GM12801 (cell line): ENCODE data around the gene FALEC.

Experiments used
- TF ChIP-seq, protein P1 (sequence below): IDR thresholded peaks from one replicate; pipeline ENCODE4 v1.5.1; 2011; ENCODE audit warnings: control low read depth; ENCODE audit not compliant: insufficient read length; ENCODE audit errors: extremely low read depth

Gene FALEC

DNA sequence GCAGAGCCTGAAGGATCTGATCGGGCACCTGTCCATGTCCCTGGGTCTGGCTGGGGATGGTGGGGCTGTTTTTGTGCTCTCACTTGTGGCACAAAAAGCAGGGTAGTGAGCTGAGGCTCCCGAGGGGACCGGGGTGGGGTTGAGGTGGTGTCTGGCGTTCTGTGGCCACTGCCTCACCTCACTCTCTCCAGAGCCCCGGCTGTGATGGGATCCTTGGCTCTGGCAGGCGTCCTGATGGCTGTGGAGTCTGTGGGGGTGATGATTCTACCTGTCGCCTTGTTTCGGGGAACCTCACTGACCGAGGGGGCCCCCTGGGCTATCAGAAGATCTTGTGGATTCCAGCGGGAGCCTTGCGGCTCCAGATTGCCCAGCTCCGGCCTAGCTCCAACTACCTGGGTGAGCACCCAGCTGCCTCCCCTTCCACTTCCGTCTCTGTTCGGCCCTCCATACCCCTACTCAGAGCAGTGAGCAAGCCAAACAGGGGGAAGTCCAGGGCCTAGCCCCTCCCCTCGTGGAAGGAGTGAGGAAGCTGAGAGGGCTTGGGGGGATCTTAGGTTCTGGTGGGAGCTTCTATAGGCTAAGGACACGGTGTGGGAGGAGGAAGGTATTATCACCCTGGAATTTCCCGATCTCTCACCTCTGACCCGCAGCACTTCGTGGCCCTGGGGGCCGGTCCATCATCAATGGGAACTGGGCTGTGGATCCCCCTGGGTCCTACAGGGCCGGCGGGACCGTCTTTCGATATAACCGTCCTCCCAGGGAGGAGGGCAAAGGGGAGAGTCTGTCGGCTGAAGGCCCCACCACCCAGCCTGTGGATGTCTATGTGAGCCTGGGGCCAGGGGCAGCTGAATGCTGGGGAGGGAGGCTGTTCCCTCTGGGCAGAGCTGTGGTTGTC is 40.7 kb downstream of the FALEC start:
- TF ChIP-seq, protein P1, sequence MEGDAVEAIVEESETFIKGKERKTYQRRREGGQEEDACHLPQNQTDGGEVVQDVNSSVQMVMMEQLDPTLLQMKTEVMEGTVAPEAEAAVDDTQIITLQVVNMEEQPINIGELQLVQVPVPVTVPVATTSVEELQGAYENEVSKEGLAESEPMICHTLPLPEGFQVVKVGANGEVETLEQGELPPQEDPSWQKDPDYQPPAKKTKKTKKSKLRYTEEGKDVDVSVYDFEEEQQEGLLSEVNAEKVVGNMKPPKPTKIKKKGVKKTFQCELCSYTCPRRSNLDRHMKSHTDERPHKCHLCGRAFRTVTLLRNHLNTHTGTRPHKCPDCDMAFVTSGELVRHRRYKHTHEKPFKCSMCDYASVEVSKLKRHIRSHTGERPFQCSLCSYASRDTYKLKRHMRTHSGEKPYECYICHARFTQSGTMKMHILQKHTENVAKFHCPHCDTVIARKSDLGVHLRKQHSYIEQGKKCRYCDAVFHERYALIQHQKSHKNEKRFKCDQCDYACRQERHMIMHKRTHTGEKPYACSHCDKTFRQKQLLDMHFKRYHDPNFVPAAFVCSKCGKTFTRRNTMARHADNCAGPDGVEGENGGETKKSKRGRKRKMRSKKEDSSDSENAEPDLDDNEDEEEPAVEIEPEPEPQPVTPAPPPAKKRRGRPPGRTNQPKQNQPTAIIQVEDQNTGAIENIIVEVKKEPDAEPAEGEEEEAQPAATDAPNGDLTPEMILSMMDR, result no peak

DNA sequence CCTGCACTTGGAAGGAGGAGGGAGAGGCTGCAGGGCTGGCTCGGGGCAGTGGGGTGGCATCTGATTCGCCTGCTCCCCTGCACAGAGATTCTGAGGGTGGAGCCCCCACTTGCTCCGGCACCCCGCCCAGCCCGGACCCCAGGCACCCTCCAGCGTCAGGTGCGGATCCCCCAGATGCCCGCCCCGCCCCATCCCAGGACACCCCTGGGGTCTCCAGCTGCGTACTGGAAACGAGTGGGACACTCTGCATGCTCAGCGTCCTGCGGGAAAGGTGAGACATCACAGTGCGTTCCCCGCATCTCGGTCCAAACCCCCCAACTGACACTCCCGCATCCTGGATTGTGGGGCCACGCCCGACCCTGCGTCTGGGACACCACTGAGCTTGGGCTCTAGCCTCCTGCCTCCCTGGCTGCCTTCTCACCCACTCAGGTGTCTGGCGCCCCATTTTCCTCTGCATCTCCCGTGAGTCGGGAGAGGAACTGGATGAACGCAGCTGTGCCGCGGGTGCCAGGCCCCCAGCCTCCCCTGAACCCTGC is 41.6 kb downstream of the FALEC start:
- TF ChIP-seq, protein P1, result no peak

DNA sequence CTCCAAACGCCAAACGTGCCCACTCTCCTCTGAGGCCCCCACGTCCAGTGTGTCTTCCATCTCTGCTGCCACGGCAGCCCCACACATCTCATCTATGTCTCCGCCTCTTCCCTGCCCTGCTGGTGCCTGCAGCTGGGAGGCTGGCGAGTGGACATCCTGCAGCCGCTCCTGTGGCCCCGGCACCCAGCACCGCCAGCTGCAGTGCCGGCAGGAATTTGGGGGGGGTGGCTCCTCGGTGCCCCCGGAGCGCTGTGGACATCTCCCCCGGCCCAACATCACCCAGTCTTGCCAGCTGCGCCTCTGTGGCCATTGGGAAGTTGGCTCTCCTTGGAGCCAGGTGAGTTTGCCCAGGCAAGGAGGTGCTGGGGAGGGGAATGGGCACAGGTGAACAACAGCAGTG is 42.3 kb downstream of the FALEC start:
- TF ChIP-seq, protein P1, result no peak

DNA sequence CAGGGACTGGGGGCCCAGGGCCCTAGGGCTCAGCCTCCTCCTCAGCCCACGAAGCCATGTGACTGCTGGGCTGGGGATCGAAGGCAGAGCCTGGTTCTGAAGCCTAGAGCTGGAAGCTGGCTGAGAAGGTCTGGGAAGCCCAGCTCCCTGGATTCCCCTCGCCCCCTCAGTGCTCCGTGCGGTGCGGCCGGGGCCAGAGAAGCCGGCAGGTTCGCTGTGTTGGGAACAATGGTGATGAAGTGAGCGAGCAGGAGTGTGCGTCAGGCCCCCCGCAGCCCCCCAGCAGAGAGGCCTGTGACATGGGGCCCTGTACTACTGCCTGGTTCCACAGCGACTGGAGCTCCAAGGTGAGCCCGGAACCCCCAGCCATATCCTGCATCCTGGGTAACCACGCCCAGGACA is 42.8 kb downstream of the FALEC start:
- TF ChIP-seq, protein P1, result no peak

DNA sequence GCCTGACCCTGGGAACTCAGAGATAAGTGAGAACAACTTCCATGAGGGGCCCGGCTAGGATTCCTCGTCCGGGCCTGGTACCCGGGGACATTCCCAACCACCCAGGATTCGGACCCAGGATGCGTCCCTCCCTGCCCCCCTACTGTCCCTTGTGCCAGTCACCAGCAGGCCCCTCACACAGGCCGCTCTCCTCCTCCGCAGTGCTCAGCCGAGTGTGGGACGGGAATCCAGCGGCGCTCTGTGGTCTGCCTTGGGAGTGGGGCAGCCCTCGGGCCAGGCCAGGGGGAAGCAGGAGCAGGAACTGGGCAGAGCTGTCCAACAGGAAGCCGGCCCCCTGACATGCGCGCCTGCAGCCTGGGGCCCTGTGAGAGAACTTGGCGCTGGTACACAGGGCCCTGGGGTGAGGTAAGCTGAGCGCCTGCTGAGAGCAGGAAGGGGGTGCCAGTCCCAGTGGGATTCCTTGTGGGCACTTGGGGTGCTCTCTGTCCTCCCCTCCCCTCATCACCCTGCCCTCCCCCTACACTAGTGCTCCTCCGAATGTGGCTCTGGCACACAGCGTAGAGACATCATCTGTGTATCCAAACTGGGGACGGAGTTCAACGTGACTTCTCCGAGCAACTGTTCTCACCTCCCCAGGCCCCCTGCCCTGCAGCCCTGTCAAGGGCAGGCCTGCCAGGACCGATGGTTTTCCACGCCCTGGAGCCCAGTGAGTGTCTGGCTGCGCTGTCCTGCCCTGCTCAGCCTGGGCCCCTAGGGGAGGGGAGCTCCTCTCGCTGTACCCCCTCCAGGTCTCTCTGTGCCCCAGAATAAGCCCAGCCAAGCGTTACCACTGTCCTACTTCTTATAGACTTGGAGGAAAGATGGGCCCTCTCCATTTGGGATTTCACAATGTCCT is 43.5 kb downstream of the FALEC start:
- TF ChIP-seq, protein P1, result no peak

DNA sequence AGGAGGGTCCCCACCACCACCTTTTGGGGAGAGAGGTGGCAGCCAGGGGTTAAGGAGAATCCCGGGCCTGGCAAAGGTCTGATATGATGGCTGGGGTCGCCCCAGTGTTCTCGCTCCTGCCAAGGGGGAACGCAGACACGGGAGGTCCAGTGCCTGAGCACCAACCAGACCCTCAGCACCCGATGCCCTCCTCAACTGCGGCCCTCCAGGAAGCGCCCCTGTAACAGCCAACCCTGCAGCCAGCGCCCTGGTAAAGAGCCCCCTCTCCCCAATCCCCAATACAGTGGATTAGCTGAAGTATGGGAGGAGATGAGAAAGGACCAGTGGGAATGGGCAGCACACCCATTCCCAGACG is 44.1 kb downstream of the FALEC start:
- TF ChIP-seq, protein P1, result no peak

DNA sequence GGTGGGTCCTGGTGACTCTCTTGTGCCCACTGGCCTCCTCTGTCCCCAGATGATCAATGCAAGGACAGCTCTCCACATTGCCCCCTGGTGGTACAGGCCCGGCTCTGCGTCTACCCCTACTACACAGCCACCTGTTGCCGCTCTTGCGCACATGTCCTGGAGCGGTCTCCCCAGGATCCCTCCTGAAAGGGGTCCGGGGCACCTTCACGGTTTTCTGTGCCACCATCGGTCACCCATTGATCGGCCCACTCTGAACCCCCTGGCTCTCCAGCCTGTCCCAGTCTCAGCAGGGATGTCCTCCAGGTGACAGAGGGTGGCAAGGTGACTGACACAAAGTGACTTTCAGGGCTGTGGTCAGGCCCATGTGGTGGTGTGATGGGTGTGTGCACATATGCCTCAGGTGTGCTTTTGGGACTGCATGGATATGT is 44.5 kb downstream of the FALEC start:
- TF ChIP-seq, protein P1, result no peak
